ENCODE results near the gene LNX2.
A peak's percentile ranks its signal among the peaks of the same experiment; 100 is the strongest.

Gene LNX2

DNA sequence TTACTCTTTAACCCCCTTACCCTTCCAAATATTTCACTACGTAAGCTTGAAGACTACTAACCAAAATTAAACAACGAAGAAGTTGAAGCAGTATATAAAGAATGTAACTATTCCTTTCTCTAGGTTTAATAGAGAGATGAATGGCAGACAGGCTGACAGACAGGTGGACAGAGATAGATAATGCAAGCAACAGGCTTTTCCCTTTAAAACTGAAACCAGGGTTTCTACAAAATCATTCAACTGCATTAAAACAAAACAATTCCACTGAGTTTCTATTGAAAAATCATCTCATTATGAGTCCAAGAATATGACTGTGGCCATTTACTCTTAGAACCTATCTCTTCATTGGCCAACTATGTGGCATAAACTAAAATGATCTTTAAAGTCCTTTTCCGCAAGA is 15.2 kb downstream of the LNX2 start:
- DNase-seq, result no peak

DNA sequence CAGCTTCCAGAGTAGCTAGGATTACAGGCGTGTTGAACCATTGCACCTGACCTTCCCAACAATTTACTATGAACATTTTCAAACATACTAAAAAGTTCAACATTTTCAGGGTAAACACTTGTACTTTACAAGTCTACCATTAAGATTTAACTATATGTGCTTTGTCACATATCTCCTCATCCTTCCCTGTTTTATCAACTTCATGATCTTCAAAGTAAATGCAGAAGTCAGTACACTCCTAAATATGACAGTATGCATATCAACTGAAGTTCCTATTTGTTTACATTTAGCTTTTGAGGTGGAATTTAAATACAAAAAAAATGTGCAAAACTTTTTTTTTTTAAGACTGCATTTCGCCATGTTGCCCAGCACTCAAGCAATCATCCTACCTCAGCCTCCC is 18.5 kb downstream of the LNX2 start:
- DNase-seq, result no peak

- DNase-seq, result no peak
Measured at GRCh38 chr13:27601208-27601607, 19.1 kb downstream of the LNX2 start.

DNA sequence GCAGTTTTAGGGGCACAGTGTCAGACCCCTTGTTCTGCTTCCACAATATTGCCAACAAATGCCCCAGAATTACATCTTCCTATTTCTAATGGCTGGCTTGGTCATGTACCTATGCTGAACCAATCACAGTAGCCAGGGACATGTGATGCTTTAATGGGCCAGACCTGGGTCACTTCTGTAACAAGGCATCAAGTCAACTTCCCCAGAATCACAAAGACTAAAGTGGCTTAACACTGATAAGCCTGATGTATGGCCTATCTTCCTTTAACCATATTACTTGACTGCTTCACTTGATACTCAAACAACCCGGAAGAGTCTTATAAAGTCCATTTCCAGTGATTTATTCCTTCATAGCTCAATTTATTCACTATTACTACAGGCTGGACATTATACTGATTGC is 19.6 kb downstream of the LNX2 start:
- DNase-seq, result no peak

GRCh38 chr13:27599845-27600553 is 20.3 kb downstream of the LNX2 start:
- DNase-seq, result no peak

DNA sequence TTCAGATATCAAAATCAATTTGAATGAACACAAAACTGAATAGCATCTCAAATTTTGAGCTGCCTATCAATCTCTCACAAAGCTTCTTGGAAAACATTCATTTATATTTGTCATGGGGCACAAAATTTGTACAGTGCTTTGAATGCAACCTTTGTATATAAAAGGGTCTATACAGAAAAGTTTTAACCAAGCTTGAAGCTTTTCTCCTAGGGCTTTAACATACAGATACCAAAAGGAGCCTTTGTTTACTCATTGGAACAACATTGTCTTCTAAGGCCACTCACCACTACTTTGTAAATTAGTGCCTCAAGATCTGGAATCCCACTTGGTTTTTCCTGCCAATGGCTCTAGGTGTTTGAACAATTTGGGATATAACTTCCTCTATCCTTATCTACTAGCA is 21.2 kb downstream of the LNX2 start:
- DNase-seq, result no peak

DNA sequence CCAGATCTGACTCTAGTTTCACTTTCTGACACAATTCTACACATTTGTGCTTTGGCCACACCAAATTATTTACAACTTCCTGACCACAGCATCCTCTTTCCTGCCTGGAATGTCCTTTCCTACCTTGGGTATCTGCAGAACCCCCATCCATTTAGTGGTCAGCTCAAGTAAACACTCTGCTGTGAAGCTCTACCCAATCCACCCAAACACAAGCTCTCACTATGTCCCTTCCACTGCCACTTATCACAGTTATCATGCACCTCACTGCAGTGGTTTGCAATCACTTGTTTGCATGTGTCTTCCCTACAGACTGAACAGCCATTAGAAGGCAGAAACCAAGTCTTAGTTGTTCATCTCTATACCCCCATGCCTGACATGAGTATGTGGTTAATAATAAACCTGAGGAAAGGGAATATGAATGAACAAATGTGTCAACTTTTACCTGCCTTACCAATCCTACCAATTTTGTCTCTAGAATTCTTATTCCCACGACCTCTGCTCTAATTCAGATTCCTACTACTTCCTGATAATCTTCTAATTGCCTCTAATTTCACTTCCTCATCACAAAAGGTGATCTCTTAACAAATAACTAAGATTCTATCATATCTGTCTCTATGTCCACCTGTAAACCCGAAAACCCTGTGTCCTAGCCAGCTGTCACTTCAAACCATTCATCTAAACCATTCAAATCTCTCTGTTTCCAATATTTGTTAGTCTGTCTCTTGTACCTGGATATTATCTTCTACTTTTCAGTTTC is 25.1 kb downstream of the LNX2 start:
- no peak for DNase-seq

DNA sequence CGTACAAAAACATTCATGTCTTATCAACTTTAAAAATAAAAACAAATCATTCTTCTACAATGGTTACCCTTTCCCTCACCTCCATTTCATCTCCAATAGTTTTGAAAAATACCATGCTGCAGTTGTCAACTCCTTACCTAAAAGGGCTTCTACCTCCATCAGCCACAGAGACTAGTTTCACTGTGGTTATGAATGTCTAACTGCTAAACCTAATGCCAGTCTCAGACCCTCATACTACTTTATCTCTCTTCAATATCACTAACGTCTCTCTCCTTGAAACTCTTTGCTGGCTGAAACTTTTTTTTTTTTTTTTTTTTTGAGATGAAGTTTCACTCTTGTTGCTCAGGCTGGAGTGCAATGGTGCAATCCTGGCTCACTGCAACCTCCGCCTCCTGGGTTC is 27.1 kb downstream of the LNX2 start:
- peak in 1 of 5 donors; percentile 36 for DNase-seq

DNA sequence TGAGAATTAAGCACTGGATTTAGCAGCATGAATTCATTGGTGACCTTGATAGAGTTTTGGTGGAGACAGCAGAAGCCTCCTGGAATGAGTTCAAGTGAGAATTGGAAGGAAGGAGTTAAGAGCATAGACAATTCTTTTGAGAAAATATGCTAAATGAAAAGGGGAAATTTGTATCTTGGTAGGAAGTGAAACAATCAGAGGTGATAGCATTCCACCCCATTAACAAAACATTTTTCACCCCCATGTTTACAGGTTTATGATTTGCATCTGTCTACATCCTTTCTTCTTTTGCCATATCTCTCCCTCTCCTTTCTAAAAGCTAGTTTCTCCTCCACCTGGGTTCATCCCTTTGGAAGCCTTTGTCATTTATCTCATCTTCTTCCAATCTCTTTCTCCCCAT is 27.5 kb downstream of the LNX2 start:
- DNase-seq, result no peak

- no peak for DNase-seq
Measured at GRCh38 chr13:27588405-27588804, 31.9 kb downstream of the LNX2 start.

DNA sequence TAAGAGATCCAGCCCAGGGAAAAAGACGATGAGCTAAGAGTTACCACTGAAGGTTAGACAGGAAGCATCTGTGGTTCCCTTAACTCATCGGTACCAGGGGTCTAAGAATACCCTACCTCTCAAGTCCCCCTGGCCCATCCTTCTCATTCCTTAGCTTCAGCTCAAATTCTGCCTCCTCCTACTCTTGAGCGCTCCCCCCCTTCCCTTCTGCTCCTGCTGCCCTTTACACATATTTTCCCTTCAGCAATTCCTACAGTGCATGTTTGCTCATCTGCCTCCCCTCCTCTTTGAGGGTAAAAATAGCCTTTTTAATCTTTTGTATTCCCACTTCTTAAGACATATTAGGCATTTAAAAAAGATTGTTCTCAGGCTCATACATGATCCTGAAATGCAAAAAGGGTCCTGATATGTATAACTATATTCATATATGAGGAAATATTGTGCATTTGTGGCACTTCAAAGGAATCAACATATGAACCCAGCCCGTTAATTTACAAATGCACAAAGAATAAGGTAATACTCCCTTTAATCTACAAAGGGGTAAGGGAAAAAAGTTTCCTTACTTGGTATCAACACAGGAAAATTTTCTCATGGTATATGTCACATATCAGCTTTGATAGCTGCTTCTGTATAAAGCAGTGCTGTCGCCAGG is 33.1 kb downstream of the LNX2 start:
- DNase-seq, result no peak

GRCh38 chr13:27583645-27584044 is 36.7 kb downstream of the LNX2 start:
- DNase-seq, result no peak

DNA sequence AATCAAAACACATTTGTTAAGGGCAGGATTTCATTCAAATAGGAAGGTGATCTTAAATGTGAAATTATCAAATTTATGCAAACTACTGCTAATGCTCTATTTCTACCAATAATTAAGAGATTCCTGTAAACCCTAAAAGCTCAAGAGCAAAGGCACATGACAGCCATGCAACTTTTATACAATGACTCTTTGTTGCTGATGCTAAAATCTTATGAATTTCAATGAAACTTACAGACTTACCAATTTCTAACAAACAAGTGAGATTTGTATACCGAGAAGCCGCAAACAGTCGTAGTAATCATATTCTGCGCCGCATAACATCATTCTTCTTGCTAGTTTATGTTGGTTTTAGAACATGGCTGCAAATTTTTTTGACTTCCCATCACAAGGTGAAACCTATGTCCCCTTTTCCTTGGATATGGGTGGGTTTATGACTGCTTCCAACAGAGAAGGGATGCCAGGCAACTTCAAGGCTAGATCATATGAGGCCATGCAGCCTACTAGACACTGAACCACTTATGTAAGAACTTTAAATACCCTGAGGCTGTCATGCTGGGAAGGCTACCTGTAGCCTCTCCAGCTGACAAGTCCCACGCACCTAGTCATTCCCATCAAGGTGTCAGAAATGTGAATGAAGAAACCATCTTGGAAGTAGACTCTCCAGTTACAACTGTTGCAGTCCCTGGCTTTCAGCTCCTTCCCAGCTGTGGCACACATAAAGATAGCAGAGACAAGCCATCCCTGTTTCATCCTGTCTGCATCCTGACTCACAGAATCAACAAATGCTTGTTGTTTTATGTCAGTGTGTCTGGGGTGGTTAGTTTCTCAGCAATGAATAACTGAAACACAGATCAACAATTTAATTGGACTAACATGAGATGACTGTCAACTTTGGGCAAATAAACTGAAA is 42.0 kb downstream of the LNX2 start:
- no peak for DNase-seq

DNA sequence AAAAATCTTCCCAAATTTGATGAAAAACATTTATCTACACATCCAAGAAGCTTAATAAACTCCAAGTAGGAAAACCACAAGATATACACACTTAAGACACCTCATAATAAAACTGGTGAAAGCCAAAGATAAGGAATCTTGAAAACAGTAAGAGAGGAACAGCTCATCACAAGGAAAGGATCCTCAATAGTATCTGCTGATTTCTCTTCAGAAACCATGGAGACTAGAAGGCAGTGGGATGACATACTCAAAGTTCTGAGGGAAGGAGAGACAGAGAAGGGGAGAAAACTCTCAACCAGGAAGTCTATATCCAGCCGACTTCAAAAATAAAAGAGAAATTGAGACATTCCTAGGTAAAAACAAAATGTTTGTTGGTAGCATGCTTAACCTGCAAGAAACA is 45.7 kb downstream of the LNX2 start:
- DNase-seq, result no peak

- DNase-seq, result no peak
Measured at GRCh38 chr13:27573265-27573664, 47.1 kb downstream of the LNX2 start.

DNA sequence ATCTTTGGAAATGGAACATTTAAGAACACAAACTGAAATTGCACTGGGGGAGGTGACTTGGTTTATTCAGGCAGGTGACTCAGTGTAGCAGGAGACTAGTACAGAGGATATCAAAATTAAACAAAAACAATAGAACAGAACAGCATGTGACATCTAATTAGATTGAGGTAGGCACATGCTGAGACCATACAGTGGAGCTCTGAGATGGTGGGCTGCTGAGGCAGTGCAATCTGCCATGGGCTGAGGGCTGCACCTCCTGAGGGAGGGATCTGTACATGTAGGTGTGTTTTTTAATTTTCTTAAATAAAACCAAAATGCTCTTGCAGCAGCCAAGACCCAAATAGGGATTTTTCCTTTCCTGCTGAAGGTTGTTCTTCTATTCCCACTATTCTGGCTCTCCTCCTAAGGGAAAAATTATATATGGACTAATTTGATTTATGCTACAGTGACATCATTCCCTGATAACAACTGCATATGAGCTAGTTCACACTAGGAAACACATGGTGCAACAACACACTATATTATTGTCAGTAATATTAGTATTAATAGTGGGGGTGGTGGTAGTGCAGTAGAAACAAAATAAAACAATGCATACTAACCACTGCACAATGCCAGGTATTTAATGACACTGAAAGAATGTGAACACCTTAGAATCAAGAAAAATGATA is 48.0 kb downstream of the LNX2 start:
- no peak for DNase-seq

GRCh38 chr13:27570906-27571305 is 49.4 kb downstream of the LNX2 start:
- no peak for DNase-seq

- no peak for DNase-seq
Measured at GRCh38 chr13:27569405-27569804, 50.9 kb downstream of the LNX2 start.

DNA sequence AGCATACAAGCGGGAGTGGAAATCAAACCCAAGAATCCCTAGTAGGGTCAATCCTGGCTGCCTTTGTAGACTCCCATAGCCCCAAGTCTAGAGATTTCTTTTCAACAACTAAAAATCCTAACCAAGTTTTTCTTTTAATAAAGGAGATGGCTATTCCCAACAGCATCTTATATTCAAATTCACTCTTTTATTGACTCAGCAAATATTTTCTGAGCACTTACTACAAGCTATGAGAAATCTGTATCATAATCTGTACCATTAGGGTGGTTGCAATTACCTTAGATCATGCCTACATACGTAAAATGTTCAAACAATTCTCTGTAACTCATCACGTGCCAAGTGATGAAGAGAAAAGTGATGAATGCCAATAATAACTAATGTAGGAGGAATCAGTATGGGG is 54.5 kb downstream of the LNX2 start:
- no peak for DNase-seq

- no peak for DNase-seq
Measured at GRCh38 chr13:27562457-27562856, 57.9 kb downstream of the LNX2 start.

GRCh38 chr13:27559719-27560118 is 60.6 kb downstream of the LNX2 start:
- DNase-seq, result no peak

GRCh38 chr13:27556109-27556508 is 64.2 kb downstream of the LNX2 start:
- DNase-seq, result no peak

Measured in T-helper 1 cell (primary cell).